Cardiac septum (tissue), 1 donor: ENCODE measurements around the gene RUNX1. TPM values are rescaled to one million over a fixed set of nuclear protein-coding genes. Genes with fewer than 3 reads are reported as not detected.

Experiments used
- DNase-seq: peaks from one replicate; pipeline ENCODE4 v3.0.0-alpha.2; 2020; ENCODE audit warnings: low spot score
- intact Hi-C: fragments of 100-400 bp; cut with DNase I; formaldehyde crosslinking; loops from one replicate; pipeline ENCODE4 v1.14.0; 2022
- total RNA-seq: library from RNA; stranded (reverse); fragmentation: NEBNext Ultra II Directional; extraction: Animal tissue kit (Norgen Biotek cat#: 25700); gene quantifications from one replicate; pipeline ENCODE4 v1.2.1, GENCODE V29; 2021
- donor health status: DM: no; HTN: no; CAD: no.

RUNX1 gene
- total RNA-seq, 1 donor from 2014 or later: 21.6 TPM

DNA sequence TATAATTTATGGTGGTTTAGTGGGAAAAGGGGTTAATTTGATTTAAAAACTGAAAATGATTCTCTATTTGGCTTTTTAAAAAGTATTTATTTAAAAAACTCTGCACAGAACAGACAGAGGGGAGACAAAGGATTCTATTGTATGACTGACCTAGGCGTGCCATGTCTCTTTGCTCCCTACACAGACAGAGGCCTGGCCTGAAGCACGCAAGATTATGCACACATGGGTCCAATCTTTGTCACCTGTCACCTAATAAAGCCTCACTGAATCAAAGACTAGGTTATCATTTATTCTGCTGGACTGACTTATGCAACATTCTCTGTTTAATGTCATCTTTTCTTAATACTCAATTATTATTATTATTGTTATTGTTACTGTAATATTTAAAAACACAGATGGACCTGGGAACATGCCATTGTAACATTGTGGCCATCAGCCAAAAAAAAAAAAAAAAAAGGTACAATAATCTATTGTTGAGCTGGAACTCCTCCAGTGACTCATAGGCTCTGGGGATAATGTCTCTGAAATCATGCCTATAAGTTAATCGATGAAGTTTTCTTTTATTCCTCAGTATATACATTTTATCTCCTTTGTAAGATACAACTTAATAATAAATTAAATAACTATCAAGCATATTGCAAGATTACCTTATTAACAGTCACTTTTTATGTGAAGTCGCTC, 112.1 kb downstream of the RUNX1 start:
- DNase-seq: no peak
- intact Hi-C loops: no loop called here

DNA sequence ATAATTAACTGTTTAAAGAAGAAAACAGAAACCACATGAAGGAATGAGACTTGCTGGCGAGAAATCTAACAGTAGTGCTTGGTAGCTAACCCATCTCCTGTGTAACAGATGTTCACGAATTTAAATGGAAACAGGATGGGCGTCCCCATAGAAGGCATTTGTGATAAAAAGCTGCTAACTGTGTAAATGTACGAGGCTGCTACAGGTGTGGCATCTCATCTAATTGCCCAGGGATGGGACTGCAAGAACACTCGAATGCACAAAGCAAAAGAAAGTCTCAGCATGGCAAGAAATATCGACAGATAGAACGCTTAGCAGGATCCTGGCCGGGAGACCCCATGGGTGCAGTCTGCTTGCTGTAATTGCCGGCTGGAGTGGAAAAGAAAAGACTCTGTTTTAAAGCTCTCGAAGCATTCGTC, 112.7 kb downstream of the RUNX1 start:
- intact Hi-C loops: no loop called here
- DNase-seq: no peak

- no peak for DNase-seq
- intact Hi-C loops: no loop called here
These were observed 113.2 kb downstream of the RUNX1 start for GRCh38 chr21:34935898-34936297.

DNA sequence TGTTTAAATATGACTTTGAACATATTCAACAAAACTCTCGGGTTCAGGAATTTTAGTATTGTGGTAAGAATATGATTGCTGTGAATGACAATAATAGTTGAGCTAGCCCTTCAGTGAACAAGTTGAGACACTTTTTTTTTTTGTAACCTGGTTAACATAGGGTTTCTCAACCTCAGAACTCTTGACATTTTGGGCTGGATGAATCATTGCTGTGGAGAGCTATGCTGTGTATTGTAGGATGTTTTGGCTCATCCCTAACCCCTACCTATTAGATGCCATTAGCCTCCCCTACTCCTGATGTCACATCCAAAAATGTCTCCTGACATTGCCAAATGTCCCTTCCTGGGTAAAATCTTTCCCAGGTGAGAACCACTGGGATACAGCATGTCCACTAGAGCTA, 113.7 kb downstream of the RUNX1 start:
- DNase-seq: no peak
- intact Hi-C loops: no loop called here

- no peak for DNase-seq
- intact Hi-C loops: no loop called here
These were observed 114.8 kb downstream of the RUNX1 start for GRCh38 chr21:34934350-34934749.

GRCh38 chr21:34933609-34934335, 115.3 kb downstream of the RUNX1 start:
- intact Hi-C loops: no loop called here
- DNase-seq: no peak

DNA sequence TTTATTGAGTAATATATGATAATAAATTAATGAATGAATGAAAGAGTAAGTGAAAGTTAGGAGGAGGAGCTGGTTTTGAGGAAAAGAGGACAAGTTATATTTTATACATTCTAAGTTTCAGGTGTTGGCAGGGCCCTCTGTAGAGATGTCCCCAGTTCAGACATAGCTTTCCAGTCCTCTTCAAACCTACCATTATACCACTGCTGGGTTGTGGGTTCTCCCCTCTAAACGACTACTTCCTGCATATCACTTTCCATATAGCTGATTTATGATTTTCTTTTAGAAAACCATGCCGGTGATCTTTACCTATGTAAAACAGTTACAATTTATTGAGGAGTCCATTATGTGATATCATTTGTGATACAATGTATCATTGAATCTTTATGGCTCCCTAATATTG, 116.9 kb downstream of the RUNX1 start:
- intact Hi-C loops: no loop called here
- no peak for DNase-seq

- no peak for DNase-seq
- intact Hi-C loops: no loop called here
These were observed 118.1 kb downstream of the RUNX1 start for GRCh38 chr21:34930971-34931370.

- no peak for DNase-seq
- intact Hi-C loops: no loop called here
These were observed 120.5 kb downstream of the RUNX1 start for GRCh38 chr21:34928637-34929036.

DNA sequence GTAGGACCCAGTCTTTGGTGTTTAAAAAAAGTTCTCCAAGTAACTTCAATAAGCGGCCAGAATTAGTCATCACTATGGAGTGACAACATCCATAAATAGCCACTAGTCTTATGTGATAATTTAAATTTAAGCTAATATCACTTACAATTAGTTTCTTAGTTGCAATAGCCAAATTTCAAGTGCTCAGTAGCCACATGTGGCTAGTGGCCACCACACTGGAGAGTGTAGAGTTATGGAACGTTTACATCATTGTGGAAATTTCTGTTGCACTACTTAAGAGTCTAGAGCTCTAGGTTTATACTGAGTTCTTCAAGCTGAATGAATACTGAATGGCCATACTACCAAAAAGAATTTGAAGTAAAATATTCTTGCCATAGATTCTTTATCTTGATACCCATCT, 121.1 kb downstream of the RUNX1 start:
- no peak for DNase-seq
- intact Hi-C loops: no loop called here

- DNase-seq: no peak
- intact Hi-C loops: no loop called here
These were observed 122.2 kb downstream of the RUNX1 start for GRCh38 chr21:34926803-34927467.

- no peak for DNase-seq
- intact Hi-C loops: no loop called here
These were observed 123.5 kb downstream of the RUNX1 start for GRCh38 chr21:34925597-34925996.

GRCh38 chr21:34924771-34925419, 124.2 kb downstream of the RUNX1 start:
- intact Hi-C loops: no loop called here
- DNase-seq: no peak

- intact Hi-C loops: no loop called here
- no peak for DNase-seq
These were observed 124.9 kb downstream of the RUNX1 start for GRCh38 chr21:34924194-34924593.

DNA sequence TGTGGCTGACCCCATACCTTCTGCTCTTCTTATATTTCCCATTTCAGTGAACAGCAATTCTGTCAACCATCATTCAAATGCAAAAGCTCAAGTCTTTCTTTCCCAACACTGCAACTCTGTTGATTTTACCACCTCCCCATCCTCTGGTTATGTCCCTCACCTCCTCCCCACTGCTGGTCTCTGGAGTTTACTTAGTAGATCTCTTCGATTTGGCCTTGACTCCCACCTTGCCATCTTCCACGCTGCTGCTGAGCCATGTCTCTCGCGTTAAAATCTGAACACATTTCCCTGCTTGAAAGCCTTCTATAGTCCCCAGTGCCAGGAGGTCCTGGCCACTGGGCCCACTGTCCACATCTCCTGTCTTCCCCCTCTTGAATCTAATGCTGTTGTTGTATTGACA, 125.5 kb downstream of the RUNX1 start:
- intact Hi-C loops: no loop called here
- no peak for DNase-seq

- no peak for DNase-seq
- intact Hi-C loops: no loop called here
These were observed 125.9 kb downstream of the RUNX1 start for GRCh38 chr21:34923202-34923601.

DNA sequence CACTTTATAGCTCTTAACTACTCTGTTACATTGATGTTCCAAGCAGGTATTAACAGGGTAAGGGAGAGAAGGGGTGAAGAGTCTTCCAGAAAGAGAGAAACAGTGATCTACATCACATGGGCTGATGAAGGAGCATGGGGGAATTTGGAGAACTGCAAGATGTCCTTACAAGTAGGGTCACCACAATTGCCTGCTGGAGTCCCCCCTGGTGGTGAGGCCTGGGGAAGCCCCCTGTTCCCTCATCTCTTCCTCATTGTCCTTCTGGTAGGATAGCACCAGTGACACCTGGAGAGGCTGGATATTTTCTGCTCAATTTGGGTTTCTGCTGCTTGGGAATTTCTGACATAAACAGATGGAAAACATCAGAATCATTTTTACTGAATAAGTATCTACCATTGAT, 126.6 kb downstream of the RUNX1 start:
- DNase-seq: no peak
- intact Hi-C loops: no loop called here

- intact Hi-C loops: no loop called here
- DNase-seq: no peak
These were observed 128.0 kb downstream of the RUNX1 start for GRCh38 chr21:34921151-34921550.

GRCh38 chr21:34919406-34919805, 129.7 kb downstream of the RUNX1 start:
- intact Hi-C loops: no loop called here
- DNase-seq: no peak

- no peak for DNase-seq
- intact Hi-C loops: no loop called here
These were observed 132.7 kb downstream of the RUNX1 start for GRCh38 chr21:34916446-34916845.
